H4 (cell line): ENCODE data around the gene TSEN15. TPM values are rescaled to one million over a fixed set of nuclear protein-coding genes. Genes with fewer than 3 reads are reported as not detected.

Source experiments
- DNase-seq: peaks from one replicate; pipeline ENCODE4 v3.0.0-alpha.2; 2015; ENCODE audit warnings: low spot score
- total RNA-seq: library from RNA; depleted of rRNA; stranded (reverse); fragments of >200 nt; shearing (Covaris generic); gene quantifications from 2 replicates; pipeline ENCODE4 v1.2.3, GENCODE V29; 2014; rRNA removed

TSEN15 gene
- total RNA-seq: 80.7 and 88.1 TPM in 2 replicates

GRCh38 chr1:184051485-184052193 is at the start of gene TSEN15:
TSS of gene TSEN15 (plus strand) at chr1:184051730. CDS start at chr1:184051756, 26 bp downstream.
- DNase-seq: peak; percentile 75

GRCh38 chr1:184002071-184002470 is 49.5 kb upstream of the TSEN15 start:
- peak; percentile 80 for DNase-seq

GRCh38 chr1:184004935-184005334 is 46.6 kb upstream of the TSEN15 start:
- no peak for DNase-seq

GRCh38 chr1:184005506-184005905 is 46.0 kb upstream of the TSEN15 start:
- no peak for DNase-seq

- no peak for DNase-seq
Observed at GRCh38 chr1:184010788-184011187, 40.7 kb upstream of the TSEN15 start.

- no peak for DNase-seq
Observed at GRCh38 chr1:184012187-184012586, 39.3 kb upstream of the TSEN15 start.

GRCh38 chr1:184014271-184014670 is 37.3 kb upstream of the TSEN15 start:
- no peak for DNase-seq

GRCh38 chr1:184016169-184016568 is 35.4 kb upstream of the TSEN15 start:
- DNase-seq: no peak

- no peak for DNase-seq
Observed at GRCh38 chr1:184017306-184017705, 34.2 kb upstream of the TSEN15 start.

GRCh38 chr1:184018622-184019021 is 32.9 kb upstream of the TSEN15 start:
- DNase-seq: no peak

- DNase-seq: no peak
Observed at GRCh38 chr1:184019069-184019468, 32.5 kb upstream of the TSEN15 start.

GRCh38 chr1:184019506-184019905 is 32.0 kb upstream of the TSEN15 start:
- no peak for DNase-seq

- no peak for DNase-seq
Observed at GRCh38 chr1:184020328-184020727, 31.2 kb upstream of the TSEN15 start.

GRCh38 chr1:184020855-184021254 is 30.7 kb upstream of the TSEN15 start:
- no peak for DNase-seq

- no peak for DNase-seq
Observed at GRCh38 chr1:184021728-184022127, 29.8 kb upstream of the TSEN15 start.

- DNase-seq: no peak
Observed at GRCh38 chr1:184022668-184023067, 28.9 kb upstream of the TSEN15 start.

- no peak for DNase-seq
Observed at GRCh38 chr1:184023171-184023570, 28.4 kb upstream of the TSEN15 start.

GRCh38 chr1:184025242-184025675 is 26.3 kb upstream of the TSEN15 start:
- peak; percentile 64 for DNase-seq

GRCh38 chr1:184027826-184028695 is 23.5 kb upstream of the TSEN15 start:
- peak; percentile 12 for DNase-seq

GRCh38 chr1:184028854-184029623 is 22.5 kb upstream of the TSEN15 start:
- DNase-seq: no peak

- DNase-seq: no peak
Observed at GRCh38 chr1:184030433-184031091, 21.0 kb upstream of the TSEN15 start.

- DNase-seq: no peak
Observed at GRCh38 chr1:184031092-184031408, 20.5 kb upstream of the TSEN15 start.
